Body of pancreas (tissue), 4 donors: ENCODE results near the gene LILRA5. TPM values are rescaled to one million over a fixed set of nuclear protein-coding genes. Genes with fewer than 3 reads are reported as not detected.

Source experiments
- ATAC-seq: fragments of 150-250 bp; one replicate; pipeline ENCODE4 v1.9.1; 2016
- DNase-seq, 4 donors: peaks; one replicate each; pipeline ENCODE4 v3.0.0-alpha.2; 2019
- H3K27ac ChIP-seq, 4 donors: fragments of 200-600 bp; sonication (generic); 1 replicate in 3 of 4; 2 replicates in 1 of 4; pipeline versions ENCODE4 v1.5.1 to v1.6.1; 2016 to 2019; ENCODE audit warnings: mild to moderate bottlenecking in 1 of 4, mixed read lengths in 1 of 4, moderate library complexity in 1 of 4
- H3K27me3 ChIP-seq, 2 donors: fragments of 200-600 bp; sonication (generic); one replicate each; pipeline ENCODE4 v1.6.0; 2016; ENCODE audit warnings: mild to moderate bottlenecking in 1 of 2
- H3K36me3 ChIP-seq, 2 donors: fragments of 200-600 bp; sonication (generic); replicated peaks in 1 of 2; 2 replicates each; pipeline ENCODE4 v1.5.1; 2016; ENCODE audit warnings: low read depth in 2 of 2; ENCODE audit not compliant: insufficient read depth in 1 of 2
- H3K4me1 ChIP-seq: fragments of 200-600 bp; sonication (generic); one replicate; pipeline ENCODE4 v1.6.0; 2016
- H3K4me3 ChIP-seq, 2 donors: fragments of 200-600 bp; sonication (generic); 1 replicate in 1 of 2; 2 replicates in 1 of 2; pipeline ENCODE4 v1.5.1; 2016 to 2019
- H3K9me3 ChIP-seq, 3 donors: fragments of 200-600 bp; sonication (generic); 1 replicate in 2 of 3; 2 replicates in 1 of 3; pipeline ENCODE4 v1.5.1; 2016
- CTCF ChIP-seq, 7 experiments: fragments of 450-650 bp in 4 of 7; fragments of 200-600 bp in 3 of 7; sonication (generic) in 3 of 7; IDR thresholded peaks; one replicate each; pipeline ENCODE4 v1.5.1; 2016 to 2019; ENCODE audit warnings: antibody characterized with exemption in 7 of 7
- POLR2A ChIP-seq, 3 donors: fragments of 450-650 bp; IDR thresholded peaks; one replicate each; pipeline ENCODE4 v1.6.1; 2016; ENCODE audit warnings: antibody characterized with exemption in 3 of 3, mild to moderate bottlenecking in 2 of 3
- WGBS, 2 donors: methylation state at CpG; one replicate each; pipeline ENCODE4 v1.1.5; 2017; 5-methylcytosine and 5-hydroxymethylcytosine counted together
- intact Hi-C: fragments of 100-400 bp; cut with DNase I; formaldehyde crosslinking; loops from one replicate; pipeline ENCODE4 v1.15.1; 2023
- total RNA-seq, 2 donors: library from RNA; depleted of rRNA; stranded (reverse); fragments of >200 nt; gene quantifications; one replicate each; pipeline ENCODE4 v1.1.0, GENCODE V29; 2016

LILRA5 gene
- total RNA-seq, 2 donors from 2014 or later = 0.78 TPM; not detected in 1

GRCh38 chr19:54310543-54310942 lies 2.4 kb downstream of the LILRA5 start:
- DNase-seq = no peak
- H3K4me1 ChIP-seq = no peaks in the 10 kb centered on the region
- no peaks in the 10 kb centered on the region for H3K36me3 ChIP-seq
- TF ChIP-seq POLR2A (IDR thresholded peaks at IDR 0.05) (no peak), CTCF (IDR thresholded peaks at IDR 0.05) (no peak)
- intact Hi-C loops = no loop called here
- ATAC-seq = no peak
- no peak overlapping the region for H3K27ac ChIP-seq
- H3K9me3 ChIP-seq = no peaks in the 10 kb centered on the region
- H3K27me3 ChIP-seq = peaks cover 0 to under 1% of the 10 kb centered on the region in 2 donors
- H3K4me3 ChIP-seq = no peak overlapping the region
- 44 to 59% methylated on average over 4 to 5 of the region's 5 CpGs for WGBS, 2 donors

- Histone ChIP-seq H3K36me3 (no peaks in the 10 kb centered on the region), H3K9me3 (no peaks in the 10 kb centered on the region), H3K4me1 (no peaks in the 10 kb centered on the region), H3K4me3 (no peak overlapping the region), H3K27ac (no peak overlapping the region), H3K27me3 (peaks cover 0 to 8% of the 10 kb centered on the region in 2 donors)
- intact Hi-C loops = no loop called here
- 52 to 67% methylated on average over 8 to 11 of the region's 12 CpGs for WGBS, 2 donors
- no peak for TF ChIP-seq POLR2A (IDR thresholded peaks at IDR 0.05)
- no peak for TF ChIP-seq CTCF (IDR thresholded peaks at IDR 0.05)
- ATAC-seq (no peak), DNase-seq (no peak)
These were observed 3.2 kb downstream of the LILRA5 start for GRCh38 chr19:54309811-54310210.

- Histone ChIP-seq H3K9me3 (no peaks in the 10 kb centered on the region), H3K4me3 (no peak overlapping the region), H3K27me3 (peaks cover 0 to 8% of the 10 kb centered on the region in 2 donors), H3K4me1 (no peaks in the 10 kb centered on the region), H3K27ac (no peak overlapping the region), H3K36me3 (no peaks in the 10 kb centered on the region)
- TF ChIP-seq POLR2A (IDR thresholded peaks at IDR 0.05) (no peak), CTCF (IDR thresholded peaks at IDR 0.05) (no peak)
- ATAC-seq (no peak), DNase-seq (no peak)
- intact Hi-C loops = no loop called here
- 73 to 80% methylated on average over 5 of the region's 5 CpGs for WGBS, 2 donors
These were observed 5.5 kb downstream of the LILRA5 start for GRCh38 chr19:54307389-54308020.

- no peak for ATAC-seq
- Histone ChIP-seq H3K27ac (no peak overlapping the region), H3K9me3 (no peaks in the 10 kb centered on the region), H3K4me3 (no peak overlapping the region), H3K27me3 (peaks cover 0 to 8% of the 10 kb centered on the region in 2 donors), H3K4me1 (no peaks in the 10 kb centered on the region), H3K36me3 (no peaks in the 10 kb centered on the region)
- TF ChIP-seq POLR2A (IDR thresholded peaks at IDR 0.05) (no peak), CTCF (IDR thresholded peaks at IDR 0.05) (no peak)
- DNase-seq = no peak
- intact Hi-C loops = no loop called here
- 42 to 90% methylated on average over 1 of the region's 1 CpG for WGBS, 2 donors
These were observed 7.8 kb downstream of the LILRA5 start for GRCh38 chr19:54305141-54305540.

- 44 to 54% methylated on average over 4 of the region's 4 CpGs for WGBS, 2 donors
- H3K27me3 ChIP-seq = peaks cover 0 to 8% of the 10 kb centered on the region in 2 donors
- intact Hi-C loops = no loop called here
- H3K4me1 ChIP-seq = no peaks in the 10 kb centered on the region
- H3K9me3 ChIP-seq = no peaks in the 10 kb centered on the region
- H3K27ac ChIP-seq = no peak overlapping the region
- H3K36me3 ChIP-seq = no peaks in the 10 kb centered on the region
- no peak overlapping the region for H3K4me3 ChIP-seq
- TF ChIP-seq POLR2A (IDR thresholded peaks at IDR 0.05) = no peak
- no peak for TF ChIP-seq CTCF (IDR thresholded peaks at IDR 0.05)
- ATAC-seq = no peak
- peak in 1 of 4 donors; percentile 35 for DNase-seq
These were observed 10.7 kb downstream of the LILRA5 start for GRCh38 chr19:54302257-54302656.
